Ectodermal cell (in vitro differentiated cells): ENCODE results near the gene TFAP2E.

ENCODE experiments used
- H3K27ac ChIP-seq: 2 replicates; pipeline ENCODE4 v1.7.0; 2013; ENCODE audit warnings: mild to moderate bottlenecking, low read depth, low read length; ENCODE audit not compliant: insufficient read depth, poor library complexity, severe bottlenecking
- H3K27me3 ChIP-seq: 2 replicates; pipeline ENCODE4 v1.7.0; 2013; ENCODE audit warnings: mild to moderate bottlenecking, low read length; ENCODE audit not compliant: insufficient read depth, control insufficient read depth, poor library complexity, severe bottlenecking
- H3K36me3 ChIP-seq: one replicate; pipeline ENCODE4 v1.7.0; 2013; ENCODE audit warnings: low read length; ENCODE audit not compliant: control insufficient read depth, insufficient read depth
- H3K4me1 ChIP-seq: one replicate; pipeline ENCODE4 v1.7.0; 2013; ENCODE audit warnings: low read length; ENCODE audit not compliant: control insufficient read depth, insufficient read depth
- H3K4me3 ChIP-seq: 2 replicates; pipeline ENCODE4 v1.7.0; 2013; ENCODE audit warnings: low read depth, low read length, control low read depth; ENCODE audit not compliant: insufficient read depth
- H3K9me3 ChIP-seq: 2 replicates; pipeline ENCODE4 v1.7.0; 2013; ENCODE audit warnings: mild to moderate bottlenecking, low read length, moderate library complexity; ENCODE audit not compliant: control insufficient read depth
- WGBS, 2 experiments: methylation state at CpG; one replicate each; pipeline ENCODE4 v1.1.7; 2013; ENCODE audit warnings: missing lambda C conversion rate in 2 of 2; 5-methylcytosine and 5-hydroxymethylcytosine counted together

The TFAP2E gene

GRCh38 chr1:35595684-35596083, 22.6 kb downstream of the TFAP2E start:
- 95% methylated on average over 7 of the region's 7 CpGs for WGBS, 2 experiments
- H3K36me3 ChIP-seq = no peaks in the 10 kb centered on the region
- H3K4me1 ChIP-seq = no peaks in the 10 kb centered on the region
- no peaks in the 10 kb centered on the region for H3K27me3 ChIP-seq
- no peak overlapping the region for H3K4me3 ChIP-seq
- no peaks in the 10 kb centered on the region for H3K9me3 ChIP-seq
- H3K27ac ChIP-seq = no peak overlapping the region

- Histone ChIP-seq H3K36me3 (peaks cover 9% of the 10 kb centered on the region), H3K4me1 (no peaks in the 10 kb centered on the region), H3K27me3 (no peaks in the 10 kb centered on the region), H3K27ac (no peak overlapping the region), H3K9me3 (no peaks in the 10 kb centered on the region), H3K4me3 (no peak overlapping the region)
- 92 to 95% methylated on average over 5 of the region's 5 CpGs for WGBS, 2 experiments
Measured at GRCh38 chr1:35597870-35598269, 24.8 kb downstream of the TFAP2E start.

- Histone ChIP-seq H3K9me3 (no peaks in the 10 kb centered on the region), H3K27ac (no peak overlapping the region), H3K27me3 (no peaks in the 10 kb centered on the region), H3K36me3 (peaks cover 15% of the 10 kb centered on the region), H3K4me1 (no peaks in the 10 kb centered on the region), H3K4me3 (no peak overlapping the region)
- 87 to 98% methylated on average over 1 of the region's 2 CpGs for WGBS, 2 experiments
Measured at GRCh38 chr1:35598895-35599294, 25.8 kb downstream of the TFAP2E start.

DNA sequence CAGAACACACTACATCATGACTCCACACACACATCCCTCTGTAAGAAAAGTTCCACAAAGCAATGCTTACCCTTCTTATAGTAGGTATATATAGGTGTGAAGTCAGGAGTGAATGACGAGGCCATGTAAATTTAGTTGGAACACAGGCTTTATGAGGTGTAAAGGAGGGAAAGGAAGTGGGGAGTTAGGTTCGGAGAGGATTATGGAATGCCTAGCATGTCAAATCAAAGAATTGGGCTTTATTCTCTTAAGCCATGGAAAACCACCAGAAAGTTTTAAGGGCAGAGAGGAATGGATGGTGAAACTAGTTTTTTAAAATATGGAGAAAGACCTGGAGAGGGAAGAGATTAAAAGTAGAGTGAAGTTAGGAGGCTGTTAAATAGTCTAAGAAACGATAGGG, 26.3 kb downstream of the TFAP2E start:
- H3K4me3 ChIP-seq = no peak overlapping the region
- H3K9me3 ChIP-seq = no peaks in the 10 kb centered on the region
- H3K36me3 ChIP-seq = peaks cover 15% of the 10 kb centered on the region
- no peaks in the 10 kb centered on the region for H3K27me3 ChIP-seq
- no peak overlapping the region for H3K27ac ChIP-seq
- WGBS, 2 experiments = 92% methylated on average over 3 of the region's 3 CpGs
- no peaks in the 10 kb centered on the region for H3K4me1 ChIP-seq

DNA sequence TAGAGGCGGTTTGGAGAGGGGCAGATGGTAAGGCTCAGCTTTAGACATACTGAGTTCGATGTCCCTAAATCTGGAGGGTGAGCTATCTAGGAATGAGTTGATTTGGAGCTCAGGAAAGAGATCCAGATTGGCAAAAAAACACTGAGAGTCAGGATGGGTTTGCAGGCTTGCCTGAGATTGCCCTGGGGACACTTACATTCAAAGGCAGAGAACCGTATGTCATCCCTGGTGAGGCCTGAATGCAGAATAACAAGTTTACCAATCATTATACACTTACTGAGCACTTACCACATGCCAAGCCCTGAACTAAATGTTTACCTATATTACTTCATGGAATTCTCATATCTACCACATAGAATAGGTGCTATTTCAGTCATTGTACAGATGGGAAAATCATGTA, 27.5 kb downstream of the TFAP2E start:
- H3K4me1 ChIP-seq = peaks cover 6% of the 10 kb centered on the region
- no peak overlapping the region for H3K27ac ChIP-seq
- 94% methylated on average over 3 of the region's 3 CpGs for WGBS, 2 experiments
- H3K4me3 ChIP-seq = no peak overlapping the region
- H3K36me3 ChIP-seq = peaks cover 15% of the 10 kb centered on the region
- no peaks in the 10 kb centered on the region for H3K27me3 ChIP-seq
- no peaks in the 10 kb centered on the region for H3K9me3 ChIP-seq

GRCh38 chr1:35603468-35603867, 30.4 kb downstream of the TFAP2E start:
- Histone ChIP-seq H3K36me3 (peaks cover 28% of the 10 kb centered on the region), H3K27ac (no peak overlapping the region), H3K9me3 (no peaks in the 10 kb centered on the region), H3K4me3 (no peak overlapping the region), H3K27me3 (no peaks in the 10 kb centered on the region), H3K4me1 (peaks cover 6% of the 10 kb centered on the region)
- WGBS, 2 experiments = 89 to 92% methylated on average over 3 of the region's 3 CpGs

GRCh38 chr1:35603941-35604340, 30.8 kb downstream of the TFAP2E start:
- H3K36me3 ChIP-seq = peaks cover 33% of the 10 kb centered on the region
- H3K9me3 ChIP-seq = no peaks in the 10 kb centered on the region
- H3K4me1 ChIP-seq = peaks cover 6% of the 10 kb centered on the region
- H3K4me3 ChIP-seq = no peak overlapping the region
- no peak overlapping the region for H3K27ac ChIP-seq
- 96 to 100% methylated on average over 1 to 3 of the region's 4 CpGs for WGBS, 2 experiments
- H3K27me3 ChIP-seq = no peaks in the 10 kb centered on the region

- Histone ChIP-seq H3K27me3 (no peaks in the 10 kb centered on the region), H3K4me1 (peaks cover 6% of the 10 kb centered on the region), H3K36me3 (peaks cover 44% of the 10 kb centered on the region), H3K27ac (peak overlapping the region; percentile 51), H3K4me3 (no peak overlapping the region), H3K9me3 (no peaks in the 10 kb centered on the region)
- 71 to 72% methylated on average over 6 of the region's 6 CpGs for WGBS, 2 experiments
Measured at GRCh38 chr1:35605071-35605866, 32.2 kb downstream of the TFAP2E start.

DNA sequence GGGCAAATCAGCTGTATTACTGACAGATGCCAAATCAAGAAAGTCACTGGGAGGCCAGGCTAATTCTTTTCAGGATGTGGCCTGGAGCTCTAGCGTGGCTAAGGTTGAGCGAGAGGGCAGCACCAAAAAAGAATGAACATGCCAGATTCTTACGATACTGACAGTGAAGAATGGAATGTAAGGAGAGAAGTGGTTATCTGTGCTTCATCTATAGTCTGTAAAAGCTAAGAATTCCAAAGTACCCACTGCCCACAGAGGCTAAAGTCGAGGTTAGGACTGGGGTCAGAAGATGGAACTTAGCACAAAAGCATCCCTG, 32.7 kb downstream of the TFAP2E start:
- Histone ChIP-seq H3K27me3 (no peaks in the 10 kb centered on the region), H3K9me3 (no peaks in the 10 kb centered on the region), H3K27ac (peak overlapping the region; percentile 0), H3K36me3 (peaks cover 44% of the 10 kb centered on the region), H3K4me3 (no peak overlapping the region), H3K4me1 (peaks cover 6% of the 10 kb centered on the region)
- 76 to 85% methylated on average over 4 of the region's 4 CpGs for WGBS, 2 experiments

GRCh38 chr1:35611655-35612054, 38.5 kb downstream of the TFAP2E start:
- no peak overlapping the region for H3K4me3 ChIP-seq
- no peaks in the 10 kb centered on the region for H3K27me3 ChIP-seq
- H3K9me3 ChIP-seq = no peaks in the 10 kb centered on the region
- no peaks in the 10 kb centered on the region for H3K4me1 ChIP-seq
- 97 to 98% methylated on average over 7 of the region's 7 CpGs for WGBS, 2 experiments
- H3K36me3 ChIP-seq = peaks cover 37% of the 10 kb centered on the region
- H3K27ac ChIP-seq = no peak overlapping the region
